ENCODE measurements around the gene PIGK. TPM values are rescaled to one million over a fixed set of nuclear protein-coding genes. Genes with fewer than 3 reads are reported as not detected.

The PIGK gene
- total RNA-seq, 4 donors from 2014 or later: 5.1 to 21.1 (median 7.7) TPM

DNA sequence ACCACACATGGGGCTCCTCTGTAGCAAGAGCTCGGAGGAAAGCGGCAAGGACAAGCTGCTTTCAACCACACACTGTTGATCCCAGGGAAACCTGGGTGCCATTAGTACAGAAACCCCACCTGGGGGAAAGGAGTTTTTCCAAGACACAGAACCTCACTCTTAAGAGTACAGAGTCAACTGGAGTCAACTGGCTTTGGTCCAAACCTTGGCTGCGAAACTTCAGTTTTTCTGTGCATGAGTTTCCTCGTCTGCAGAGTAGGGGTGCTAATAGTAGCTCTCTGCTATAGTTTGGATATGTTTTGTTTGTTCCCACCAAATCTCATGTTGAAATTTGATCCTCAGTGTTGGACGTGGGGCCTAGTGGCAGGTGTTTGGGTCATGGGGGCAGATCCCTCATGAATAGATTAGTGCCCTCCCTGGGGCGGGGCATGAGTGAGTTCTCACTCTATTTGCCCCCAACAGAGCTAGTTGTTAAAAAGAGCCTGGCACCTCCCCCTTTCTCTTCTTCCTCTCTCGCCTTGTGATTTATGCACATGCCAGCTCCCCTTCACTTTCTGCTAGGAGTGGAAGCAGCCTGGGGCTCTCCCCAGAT is 161.1 kb downstream of the PIGK start:
- 62 to 66% methylated on average over 7 of the region's 7 CpGs for WGBS, 2 donors
- TF ChIP-seq POLR2A (IDR thresholded peaks at IDR 0.05): no peak
- TF ChIP-seq, protein P1, sequence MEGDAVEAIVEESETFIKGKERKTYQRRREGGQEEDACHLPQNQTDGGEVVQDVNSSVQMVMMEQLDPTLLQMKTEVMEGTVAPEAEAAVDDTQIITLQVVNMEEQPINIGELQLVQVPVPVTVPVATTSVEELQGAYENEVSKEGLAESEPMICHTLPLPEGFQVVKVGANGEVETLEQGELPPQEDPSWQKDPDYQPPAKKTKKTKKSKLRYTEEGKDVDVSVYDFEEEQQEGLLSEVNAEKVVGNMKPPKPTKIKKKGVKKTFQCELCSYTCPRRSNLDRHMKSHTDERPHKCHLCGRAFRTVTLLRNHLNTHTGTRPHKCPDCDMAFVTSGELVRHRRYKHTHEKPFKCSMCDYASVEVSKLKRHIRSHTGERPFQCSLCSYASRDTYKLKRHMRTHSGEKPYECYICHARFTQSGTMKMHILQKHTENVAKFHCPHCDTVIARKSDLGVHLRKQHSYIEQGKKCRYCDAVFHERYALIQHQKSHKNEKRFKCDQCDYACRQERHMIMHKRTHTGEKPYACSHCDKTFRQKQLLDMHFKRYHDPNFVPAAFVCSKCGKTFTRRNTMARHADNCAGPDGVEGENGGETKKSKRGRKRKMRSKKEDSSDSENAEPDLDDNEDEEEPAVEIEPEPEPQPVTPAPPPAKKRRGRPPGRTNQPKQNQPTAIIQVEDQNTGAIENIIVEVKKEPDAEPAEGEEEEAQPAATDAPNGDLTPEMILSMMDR (IDR thresholded peaks at IDR 0.05): no peak
- H3K4me3 ChIP-seq (ENCODE audit: low read depth, poor library complexity, severe bottlenecking): no peak overlapping the region
- DNase-seq (ENCODE audit: low spot score in 2 of 2): no peak
- intact Hi-C loops (cut with DNase I; ENCODE audit: low total_unique reads): no loop called here

DNA sequence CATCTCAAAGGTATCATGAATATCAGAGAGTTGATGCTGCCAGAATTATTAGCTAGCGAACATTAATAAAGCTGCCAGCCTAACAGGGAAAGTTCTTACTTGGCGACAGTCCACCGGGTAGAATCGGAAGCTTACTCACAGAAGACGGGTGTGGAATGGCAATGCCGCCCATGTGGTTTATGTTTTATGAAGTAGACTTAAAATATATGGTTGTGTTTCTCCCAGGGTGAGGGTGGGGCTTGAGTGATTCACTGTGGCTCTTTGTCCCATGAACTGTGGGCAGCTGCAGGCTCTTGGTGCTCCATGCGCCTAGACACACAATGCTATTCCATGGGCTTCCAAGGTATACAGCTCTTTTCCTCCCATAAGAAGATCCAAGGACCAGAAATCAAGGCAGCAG is 162.7 kb downstream of the PIGK start:
- H3K4me3 ChIP-seq (ENCODE audit: low read depth, poor library complexity, severe bottlenecking): no peak overlapping the region
- intact Hi-C loops (cut with DNase I; ENCODE audit: low total_unique reads): no loop called here
- DNase-seq (ENCODE audit: low spot score in 2 of 2): no peak
- TF ChIP-seq, protein P1 (IDR thresholded peaks at IDR 0.05): no peak
- no peak for TF ChIP-seq POLR2A (IDR thresholded peaks at IDR 0.05)
- WGBS, 2 donors: 75 to 78% methylated on average over 7 of the region's 7 CpGs

DNA sequence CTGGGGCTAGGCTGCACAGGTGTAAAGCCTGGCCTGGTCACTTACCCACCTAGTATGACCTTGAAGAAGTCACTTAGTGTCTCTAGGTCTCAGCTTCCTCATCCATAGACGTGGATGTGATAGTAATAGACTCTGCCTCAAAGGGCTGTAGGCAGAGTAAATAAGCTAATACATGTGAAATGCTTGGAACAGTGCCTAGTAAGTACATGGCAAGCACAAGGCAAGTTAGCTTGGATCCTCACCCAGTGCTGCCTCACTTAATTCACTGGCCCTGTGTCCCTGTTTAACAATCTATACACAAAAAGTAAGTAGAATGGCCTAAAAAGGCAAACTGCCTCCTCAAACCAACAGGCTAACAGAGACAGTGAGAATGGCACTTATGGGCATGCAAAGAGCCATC is 167.8 kb downstream of the PIGK start:
- no peak overlapping the region for H3K4me3 ChIP-seq (ENCODE audit: low read depth, poor library complexity, severe bottlenecking)
- intact Hi-C loops (cut with DNase I; ENCODE audit: low total_unique reads): no loop called here
- 21 to 26% methylated on average over 1 of the region's 1 CpG for WGBS, 2 donors
- no peak for DNase-seq (ENCODE audit: low spot score in 2 of 2)
- TF ChIP-seq, protein P1 (IDR thresholded peaks at IDR 0.05): no peak
- TF ChIP-seq POLR2A (IDR thresholded peaks at IDR 0.05): no peak

DNA sequence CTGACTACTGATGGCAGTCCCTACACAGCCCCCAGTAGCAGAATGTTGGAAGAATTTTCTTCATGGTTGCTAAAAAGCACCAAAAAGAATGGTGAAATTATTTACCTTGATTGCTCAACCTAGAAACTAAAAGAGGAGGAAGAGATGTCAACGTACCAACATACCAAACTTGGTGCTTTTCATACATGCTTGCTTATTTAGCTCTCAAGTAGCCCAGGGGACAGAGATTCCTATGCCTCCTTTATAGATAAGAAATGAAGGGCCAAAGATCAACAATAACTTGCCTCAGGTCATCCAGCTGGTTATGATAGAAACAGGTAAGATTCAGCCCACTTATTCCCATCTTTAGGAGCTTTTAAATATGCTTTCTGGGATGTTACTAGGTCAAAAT is 170.6 kb downstream of the PIGK start:
- DNase-seq (ENCODE audit: low spot score in 2 of 2): no peak
- H3K4me3 ChIP-seq (ENCODE audit: low read depth, poor library complexity, severe bottlenecking): no peak overlapping the region
- intact Hi-C loops (cut with DNase I; ENCODE audit: low total_unique reads): no loop called here
- WGBS, 2 donors: 61 to 67% methylated on average over 1 of the region's 1 CpG
- TF ChIP-seq, protein P1 (IDR thresholded peaks at IDR 0.05): no peak
- TF ChIP-seq POLR2A (IDR thresholded peaks at IDR 0.05): no peak

DNA sequence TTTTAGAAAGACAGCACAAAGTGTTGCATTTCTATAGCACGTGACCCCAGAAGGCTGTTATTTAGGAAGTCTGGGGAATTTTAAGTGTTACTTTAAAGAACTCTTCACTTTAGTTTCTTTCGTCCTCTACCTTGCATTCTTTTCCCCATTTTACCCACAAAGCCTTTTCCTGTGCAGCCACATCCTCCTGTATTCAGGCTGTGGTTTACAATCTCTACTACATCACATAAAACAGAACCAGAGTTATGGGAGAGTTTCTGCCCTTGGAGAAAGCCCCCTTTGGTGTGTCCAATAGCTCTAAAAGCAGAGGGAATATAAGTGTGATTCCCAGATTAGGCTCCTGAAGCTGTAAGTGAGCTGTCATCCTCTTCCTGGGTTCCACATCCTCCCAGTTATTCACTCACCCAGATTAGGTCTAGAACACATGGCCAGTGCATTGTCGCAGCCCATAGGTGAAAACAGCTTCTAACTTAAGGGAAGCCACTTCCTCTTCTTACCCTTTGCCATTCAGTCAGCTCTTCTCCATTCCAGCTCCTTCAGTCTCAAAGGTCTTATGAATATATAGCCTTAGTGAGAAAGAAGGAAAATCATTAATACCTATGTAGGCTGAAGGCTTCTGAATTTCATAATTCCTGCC is 171.1 kb downstream of the PIGK start:
- no peak overlapping the region for H3K4me3 ChIP-seq (ENCODE audit: low read depth, poor library complexity, severe bottlenecking)
- DNase-seq (ENCODE audit: low spot score in 2 of 2): no peak
- 63 to 70% methylated on average over 3 of the region's 3 CpGs for WGBS, 2 donors
- intact Hi-C loops (cut with DNase I; ENCODE audit: low total_unique reads): no loop called here
- TF ChIP-seq, protein P1 (IDR thresholded peaks at IDR 0.05): no peak
- no peak for TF ChIP-seq POLR2A (IDR thresholded peaks at IDR 0.05)

DNA sequence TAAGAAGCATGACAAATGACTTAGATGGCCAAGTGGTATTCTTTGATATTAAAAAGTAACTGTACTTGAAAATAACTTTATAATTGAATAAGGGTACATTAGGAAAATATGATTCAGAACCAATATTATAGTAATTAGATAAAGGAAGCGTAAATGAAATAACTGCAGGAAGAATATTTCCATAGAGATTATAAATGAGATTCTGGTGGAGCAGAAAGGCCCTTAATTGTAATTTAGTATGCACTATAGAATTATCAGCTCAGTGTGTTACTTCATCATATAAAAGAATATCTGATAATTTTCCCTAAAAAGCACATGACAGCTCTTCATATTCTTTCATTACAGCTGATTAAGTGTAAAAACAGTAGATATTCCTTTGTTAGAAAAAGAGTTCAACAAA is 171.7 kb downstream of the PIGK start:
- no peak overlapping the region for H3K4me3 ChIP-seq (ENCODE audit: low read depth, poor library complexity, severe bottlenecking)
- TF ChIP-seq, protein P1 (IDR thresholded peaks at IDR 0.05): no peak
- TF ChIP-seq POLR2A (IDR thresholded peaks at IDR 0.05): no peak
- no peak for DNase-seq (ENCODE audit: low spot score in 2 of 2)
- intact Hi-C loops (cut with DNase I; ENCODE audit: low total_unique reads): no loop called here
- 90 to 92% methylated on average over 1 of the region's 1 CpG for WGBS, 2 donors
